HG03432 (cell line): ENCODE data around the gene KCNMA1.

ENCODE experiments used
- ATAC-seq: cut with Tn5 transposase; IDR thresholded peaks from one replicate; pipeline ENCODE4 v1.9.1; 2021; ENCODE audit warnings: mild to moderate bottlenecking, moderate library complexity; ENCODE audit not compliant: unreplicated experiment

The KCNMA1 gene

DNA sequence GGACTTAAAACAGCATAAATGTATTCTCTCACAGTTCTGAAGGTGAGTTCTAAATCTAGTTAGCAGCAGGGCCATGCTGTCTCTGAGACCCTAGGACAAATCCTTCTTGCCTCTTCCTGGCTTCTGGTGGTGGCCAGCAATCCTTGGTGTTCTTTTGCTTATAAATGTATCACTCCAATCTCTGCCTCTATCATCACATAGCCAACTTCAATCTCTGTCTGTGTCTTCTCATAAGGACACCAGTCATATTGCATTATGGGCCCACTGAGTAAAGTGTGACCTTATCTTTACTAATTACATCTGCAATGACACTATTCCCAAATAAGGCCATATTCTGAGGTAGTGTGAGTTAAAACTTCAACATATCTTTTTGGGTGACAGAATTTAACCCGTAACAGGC lies 778.9 kb downstream of the KCNMA1 start:
- no peak for ATAC-seq

DNA sequence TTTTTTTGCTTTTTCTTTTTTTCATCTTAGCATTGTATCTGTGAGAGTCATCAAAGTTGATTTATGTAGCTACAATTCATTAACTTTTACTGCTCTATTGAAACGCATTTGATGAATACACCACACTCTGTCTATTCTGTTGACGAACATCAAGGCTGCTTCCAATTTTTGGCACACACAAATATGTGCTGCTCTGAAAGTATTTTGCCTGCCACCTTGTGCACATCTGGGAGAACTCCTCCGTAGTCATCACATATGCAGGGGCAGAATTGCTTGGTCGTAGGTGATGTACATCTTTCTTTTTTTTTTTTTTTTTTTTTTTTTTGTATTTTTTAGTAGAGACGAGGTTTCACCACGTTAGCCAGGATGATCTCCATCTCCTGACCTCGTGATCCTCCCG lies 796.8 kb downstream of the KCNMA1 start:
- no peak for ATAC-seq

DNA sequence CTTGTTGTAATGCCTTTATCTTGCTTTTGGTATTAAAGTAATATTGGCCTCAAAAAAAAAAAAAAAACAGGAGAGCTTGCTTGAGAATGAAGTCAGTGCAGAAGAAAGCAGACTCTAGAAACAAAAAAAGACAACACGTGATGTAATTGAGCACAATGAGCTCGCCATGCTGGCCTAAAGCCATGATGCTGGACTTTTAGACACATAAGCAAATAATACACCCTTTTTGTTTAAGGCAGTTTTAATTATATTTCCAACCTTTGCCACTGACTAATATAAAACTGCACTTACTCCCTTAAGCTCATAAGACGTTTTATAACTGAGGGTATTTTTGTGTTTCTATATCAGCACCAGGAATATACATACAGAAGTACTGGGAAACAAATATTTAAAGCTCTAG lies 798.3 kb downstream of the KCNMA1 start:
- ATAC-seq, result no peak

DNA sequence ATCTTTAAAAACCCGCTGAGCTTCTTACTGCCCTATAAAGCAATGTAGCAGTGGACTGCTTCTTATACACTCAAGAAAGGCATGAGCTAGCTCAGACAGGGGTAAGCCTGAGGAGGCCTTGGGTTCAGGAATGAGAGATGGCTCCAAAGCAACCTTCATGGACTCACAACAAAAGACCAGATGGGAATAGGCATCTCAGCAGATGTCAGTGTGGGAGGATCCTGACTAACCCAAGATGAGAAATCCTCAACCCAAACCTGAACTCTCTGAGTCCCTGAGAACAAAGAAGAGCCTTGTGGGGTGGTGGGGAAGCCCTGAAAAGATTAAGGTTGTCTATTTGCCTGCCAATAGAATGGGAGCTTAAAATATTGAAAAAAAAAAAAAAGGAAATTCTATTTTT lies 807.4 kb downstream of the KCNMA1 start:
- ATAC-seq, result no peak

DNA sequence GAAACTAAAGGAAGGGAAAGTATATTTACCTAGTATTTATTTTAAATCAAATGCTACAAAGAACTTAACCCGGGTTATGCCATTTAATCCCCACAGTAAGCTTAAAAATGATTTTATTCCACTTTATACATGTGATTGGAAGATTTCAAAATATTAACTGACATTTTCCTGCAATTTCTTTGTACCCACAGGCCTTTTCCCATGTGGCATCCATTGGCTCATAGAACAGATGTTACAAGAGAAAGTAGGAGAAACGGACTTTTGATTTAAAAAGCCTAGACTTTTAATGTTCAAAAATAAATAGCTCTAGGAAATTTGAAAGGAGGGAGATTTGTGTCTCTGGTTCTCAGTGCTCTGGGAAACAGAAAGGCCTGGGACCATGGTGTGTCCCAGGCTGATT lies 807.9 kb downstream of the KCNMA1 start:
- no peak for ATAC-seq
